Measurements from ENCODE around the gene NFIA. TPM values are rescaled to one million over a fixed set of nuclear protein-coding genes. Genes with fewer than 3 reads are reported as not detected.
"Not testable (repeated sequence)": the region's sequence is repeated elsewhere in the genome, so short reads cannot be mapped to it uniquely, and the experiment has no call there.

NFIA gene
- total RNA-seq, 3 donors from 2014 or later, result 54.9 to 87.5 (median 79.6) TPM

- no peak overlapping the region for H3K27ac ChIP-seq
- no peaks in the 10 kb centered on the region for H3K36me3 ChIP-seq
- no peaks in the 10 kb centered on the region for H3K27me3 ChIP-seq
- TF ChIP-seq POLR2AphosphoS5 (IDR thresholded peaks at IDR 0.05) (no peak), CTCF (IDR thresholded peaks at IDR 0.05) (no peak), POLR2A (IDR thresholded peaks at IDR 0.05) (no peak)
- H3K4me3 ChIP-seq, result no peak overlapping the region
- no peaks in the 10 kb centered on the region for H3K4me1 ChIP-seq
- H3K9me3 ChIP-seq, result no peaks in the 10 kb centered on the region
- no peak for DNase-seq (ENCODE audit: low spot score in 2 of 2)
- intact Hi-C loops (cut with DNase I; ENCODE audit: low total_unique reads), result no loop called here
These were observed 192.6 kb downstream of the NFIA start for GRCh38 chr1:61274939-61275338.

- intact Hi-C loops (cut with DNase I; ENCODE audit: low total_unique reads), result no loop called here
- H3K9me3 ChIP-seq, result no peaks in the 10 kb centered on the region
- H3K27ac ChIP-seq, result no peak overlapping the region
These were observed 193.9 kb downstream of the NFIA start for GRCh38 chr1:61276246-61276645.

GRCh38 chr1:61277121-61277690 is 194.8 kb downstream of the NFIA start:
- TF ChIP-seq CTCF (IDR thresholded peaks at IDR 0.05), result no peak
- no peak for TF ChIP-seq POLR2A (IDR thresholded peaks at IDR 0.05)
- TF ChIP-seq POLR2AphosphoS5 (IDR thresholded peaks at IDR 0.05), result no peak
- Histone ChIP-seq H3K36me3 (no peaks in the 10 kb centered on the region), H3K4me3 (no peak overlapping the region), H3K9me3 (no peaks in the 10 kb centered on the region), H3K27ac (no peak overlapping the region), H3K27me3 (no peaks in the 10 kb centered on the region), H3K4me1 (no peaks in the 10 kb centered on the region)
- no peak for DNase-seq (ENCODE audit: low spot score in 2 of 2)
- intact Hi-C loops (cut with DNase I; ENCODE audit: low total_unique reads), result no loop called here

More at GRCh38 chr1:61276246-61276645, 193.9 kb downstream of the NFIA start:
- no peak for DNase-seq (ENCODE audit: low spot score in 2 of 2)
- no peak overlapping the region for H3K4me3 ChIP-seq
- TF ChIP-seq POLR2A (IDR thresholded peaks at IDR 0.05) (no peak), POLR2AphosphoS5 (IDR thresholded peaks at IDR 0.05) (no peak), CTCF (IDR thresholded peaks at IDR 0.05) (no peak)
- no peaks in the 10 kb centered on the region for H3K27me3 ChIP-seq
- no peaks in the 10 kb centered on the region for H3K4me1 ChIP-seq
- no peaks in the 10 kb centered on the region for H3K36me3 ChIP-seq

GRCh38 chr1:61278503-61278902 is 196.1 kb downstream of the NFIA start:
- not testable (repeated sequence) for H3K27ac ChIP-seq; DNase-seq (ENCODE audit: low spot score in 2 of 2); H3K9me3 ChIP-seq

GRCh38 chr1:61278966-61279365 is 196.6 kb downstream of the NFIA start:
- no peak for DNase-seq (ENCODE audit: low spot score in 2 of 2)
- H3K36me3 ChIP-seq, result no peaks in the 10 kb centered on the region
- H3K9me3 ChIP-seq, result no peaks in the 10 kb centered on the region
- no peaks in the 10 kb centered on the region for H3K4me1 ChIP-seq
- no peak overlapping the region for H3K4me3 ChIP-seq
- TF ChIP-seq CTCF (IDR thresholded peaks at IDR 0.05) (no peak), POLR2A (IDR thresholded peaks at IDR 0.05) (no peak), POLR2AphosphoS5 (IDR thresholded peaks at IDR 0.05) (no peak)
- H3K27ac ChIP-seq, result no peak overlapping the region
- no peaks in the 10 kb centered on the region for H3K27me3 ChIP-seq
- intact Hi-C loops (cut with DNase I; ENCODE audit: low total_unique reads), result no loop called here

More at GRCh38 chr1:61278503-61278902, 196.1 kb downstream of the NFIA start:
- H3K4me3 ChIP-seq; intact Hi-C loops (cut with DNase I; ENCODE audit: low total_unique reads); H3K27me3 ChIP-seq; H3K36me3 ChIP-seq; H3K4me1 ChIP-seq: not testable (repeated sequence)

- Histone ChIP-seq H3K9me3 (no peaks in the 10 kb centered on the region), H3K27ac (peak overlapping the region in 1 of 2 donors; percentile 38), H3K27me3 (no peaks in the 10 kb centered on the region), H3K4me1 (no peaks in the 10 kb centered on the region), H3K4me3 (no peak overlapping the region), H3K36me3 (no peaks in the 10 kb centered on the region)
- DNase-seq (ENCODE audit: low spot score in 2 of 2), result no peak
- no peak for TF ChIP-seq POLR2A (IDR thresholded peaks at IDR 0.05)
- no peak for TF ChIP-seq POLR2AphosphoS5 (IDR thresholded peaks at IDR 0.05)
- TF ChIP-seq CTCF (IDR thresholded peaks at IDR 0.05), result no peak
- intact Hi-C loops (cut with DNase I; ENCODE audit: low total_unique reads), result no loop called here
These were observed 197.2 kb downstream of the NFIA start for GRCh38 chr1:61279570-61279969.
